Left kidney (tissue), 2 donors: ENCODE results near the gene KRT25. TPM values are rescaled to one million over a fixed set of nuclear protein-coding genes. Genes with fewer than 3 reads are reported as not detected.
"Not testable (repeated sequence)": the region's sequence is repeated elsewhere in the genome, so short reads cannot be mapped to it uniquely, and the experiment has no call there.

Experiments
- DNase-seq: peaks from one replicate; pipeline ENCODE4 v3.0.0-alpha.2; 2013
- polyA plus RNA-seq: library from polyadenylated mRNA; unstranded; fragments of 120-200 nt; gene quantifications from one replicate; pipeline ENCODE4 v1.2.1, GENCODE V29; 2013; ENCODE audit not compliant: insufficient read length

KRT25 gene
- polyA plus RNA-seq, 1 donor: not detected

- DNase-seq: no peak
These were observed 5.2 kb upstream of the KRT25 start for GRCh38 chr17:40760105-40761016.

GRCh38 chr17:40753804-40754203, 1.3 kb downstream of the KRT25 start:
- no peak for DNase-seq

GRCh38 chr17:40751065-40751464, 4.1 kb downstream of the KRT25 start:
- no peak for DNase-seq

- DNase-seq: no peak
These were observed 4.7 kb downstream of the KRT25 start for GRCh38 chr17:40750391-40750790.

- not testable (repeated sequence) for DNase-seq
These were observed 6.5 kb downstream of the KRT25 start for GRCh38 chr17:40748666-40749065.

- DNase-seq: no peak
These were observed 16.6 kb downstream of the KRT25 start for GRCh38 chr17:40738553-40738952.

- no peak for DNase-seq
These were observed 20.1 kb downstream of the KRT25 start for GRCh38 chr17:40735016-40735415.

- DNase-seq: no peak
These were observed 21.1 kb downstream of the KRT25 start for GRCh38 chr17:40734018-40734417.

- no peak for DNase-seq
These were observed 24.2 kb downstream of the KRT25 start for GRCh38 chr17:40730970-40731369.

- DNase-seq: peak; percentile 12
These were observed 27.5 kb downstream of the KRT25 start for GRCh38 chr17:40727447-40728231.

- no peak for DNase-seq
These were observed 28.2 kb downstream of the KRT25 start for GRCh38 chr17:40726919-40727318.

- no peak for DNase-seq
These were observed 30.5 kb downstream of the KRT25 start for GRCh38 chr17:40724656-40725055.

- no peak for DNase-seq
These were observed 32.9 kb downstream of the KRT25 start for GRCh38 chr17:40722241-40722640.

GRCh38 chr17:40720899-40721298, 34.2 kb downstream of the KRT25 start:
- no peak for DNase-seq

GRCh38 chr17:40718930-40719329, 36.2 kb downstream of the KRT25 start:
- DNase-seq: no peak

- DNase-seq: no peak
These were observed 37.4 kb downstream of the KRT25 start for GRCh38 chr17:40717776-40718175.

GRCh38 chr17:40714473-40714872, 40.7 kb downstream of the KRT25 start:
- DNase-seq: no peak

- DNase-seq: no peak
These were observed 47.4 kb downstream of the KRT25 start for GRCh38 chr17:40707745-40708144.

- DNase-seq: no peak
These were observed 49.5 kb downstream of the KRT25 start for GRCh38 chr17:40705584-40705983.

GRCh38 chr17:40703652-40704051, 51.5 kb downstream of the KRT25 start, which contains the start of gene KRT24:
Gene KRT24 (minus strand): TSS chr17:40703752. CDS start chr17:40703693, 59 bp downstream.
- no peak for DNase-seq

- DNase-seq: no peak
These were observed 52.9 kb downstream of the KRT25 start for GRCh38 chr17:40702271-40702670.

- no peak for DNase-seq
These were observed 55.3 kb downstream of the KRT25 start for GRCh38 chr17:40699853-40700252.

GRCh38 chr17:40699371-40699770, 55.8 kb downstream of the KRT25 start:
- no peak for DNase-seq
